Cardiac fibroblast (primary cell): Measurements from ENCODE around the gene EGF.

ENCODE experiments used
- DNase-seq, 2 donors: peaks; one replicate each; pipeline versions ENCODE4 v3.0.0 to v3.0.0-alpha.2; 2010; ENCODE audit warnings: low read depth in 2 of 2
- H3K4me3 ChIP-seq, 2 donors: replicated peaks in 1 of 2; 1 replicate in 1 of 2; 2 replicates in 1 of 2; pipeline ENCODE4 v1.5.1; 2011; ENCODE audit warnings: low read depth in 2 of 2, low read length in 2 of 2, mild to moderate bottlenecking in 2 of 2, moderate library complexity in 1 of 2
- CTCF ChIP-seq: IDR thresholded peaks from one replicate; pipeline ENCODE4 v1.5.1; 2011; ENCODE audit warnings: low read depth, mild to moderate bottlenecking, low read length, inconsistent platforms

Gene EGF

GRCh38 chr4:109952612-109953011, 39.9 kb downstream of the EGF start:
- no peak overlapping the region for H3K4me3 ChIP-seq
- DNase-seq, result no peak
- TF ChIP-seq CTCF, result no peak

- no peak for DNase-seq
- no peak overlapping the region for H3K4me3 ChIP-seq
- TF ChIP-seq CTCF, result no peak
Measured at GRCh38 chr4:109953556-109953955, 40.9 kb downstream of the EGF start.

- no peak for DNase-seq
- TF ChIP-seq CTCF, result no peak
- no peak overlapping the region for H3K4me3 ChIP-seq
Measured at GRCh38 chr4:109955146-109955545, 42.5 kb downstream of the EGF start.

DNA sequence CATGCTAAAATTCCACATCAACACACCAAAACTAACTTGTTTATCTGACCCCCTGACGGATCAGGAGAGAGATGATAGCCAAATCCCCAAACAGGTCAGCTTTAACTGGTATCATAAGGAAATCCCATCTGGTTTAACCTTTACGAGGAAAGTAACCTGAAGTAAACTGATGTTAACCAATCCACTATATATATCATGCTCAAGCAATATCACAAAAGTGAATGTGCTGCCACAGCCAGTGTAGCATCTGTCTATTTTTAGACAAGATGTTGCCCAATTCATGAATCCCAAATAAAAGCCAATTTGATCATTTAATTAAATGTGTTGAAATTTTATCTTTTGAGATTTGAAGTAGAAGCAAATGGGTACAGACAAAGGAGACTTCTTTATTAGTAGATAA, 44.5 kb downstream of the EGF start:
- TF ChIP-seq CTCF, result no peak
- no peak overlapping the region for H3K4me3 ChIP-seq
- DNase-seq, result no peak

- TF ChIP-seq CTCF, result no peak
- DNase-seq, result no peak
- no peak overlapping the region for H3K4me3 ChIP-seq
Measured at GRCh38 chr4:109959195-109959594, 46.5 kb downstream of the EGF start.

- DNase-seq, result no peak
- H3K4me3 ChIP-seq, result no peak overlapping the region
- no peak for TF ChIP-seq CTCF
Measured at GRCh38 chr4:109962401-109962800, 49.7 kb downstream of the EGF start.

- DNase-seq, result no peak
- no peak for TF ChIP-seq CTCF
- H3K4me3 ChIP-seq, result no peak overlapping the region
Measured at GRCh38 chr4:109966891-109967481, 54.3 kb downstream of the EGF start.
